ENCODE results near the gene HERC2. TPM values are rescaled to one million over a fixed set of nuclear protein-coding genes. Genes with fewer than 3 reads are reported as not detected.

The HERC2 gene
- total and polyA plus RNA-seq, 2 of the 8 experiments (the other 6 are each of a cell fraction or from before 2014, with no cell fraction given): 83.0 to 88.7 TPM

GRCh38 chr15:28118083-28118482 lies 203.9 kb downstream of the HERC2 start:
- Histone ChIP-seq H3K18ac (ENCODE audit: extremely low read depth, low read length) (no peak overlapping the region), H3K27me3 (replicated peaks in 1 of 4; ENCODE audit: control insufficient read depth in 3 of 4, extremely low read depth in 1 of 4, insufficient read depth in 3 of 4, low read length in 3 of 4) (no peaks in the 10 kb centered on the region), H2BK20ac (ENCODE audit: low read length) (no peak overlapping the region), H3K56ac (replicated peaks; ENCODE audit: insufficient read length, low read depth, low read length) (no peak overlapping the region), H3K9me3 (ENCODE audit: insufficient read depth in 2 of 2, low read depth in 1 of 2, low read length in 1 of 2) (no peaks in the 10 kb centered on the region), H2AK5ac (ENCODE audit: low read depth, low read length) (no peak overlapping the region), H3K36me3 (ENCODE audit: control insufficient read depth in 2 of 4, insufficient read depth in 4 of 4, low read length in 3 of 4) (peaks cover 18 to 39% (median 35%) of the 10 kb centered on the region in 4 experiments; a peak in 7 of 8 replicates), H3K79me1 (ENCODE audit: low read depth, low read length) (no peaks in the 10 kb centered on the region), H4K91ac (replicated peaks; ENCODE audit: insufficient read length, low read length) (no peak overlapping the region), H4K8ac (ENCODE audit: extremely low read depth, insufficient read depth, low read length) (no peak overlapping the region), H3K9ac (replicated peaks in 1 of 4; ENCODE audit: extremely low read depth in 1 of 4, low read depth in 3 of 4, low read length in 3 of 4) (no peak overlapping the region), H3K4me3 (ENCODE audit: extremely low read depth in 1 of 4, insufficient read depth in 2 of 4, low read depth in 3 of 4, low read length in 4 of 4) (no peak overlapping the region), H3K14ac (ENCODE audit: insufficient read length) (no peak overlapping the region), H2AFZ (ENCODE audit: low read length) (no peak overlapping the region), H4K20me1 (replicated peaks in 1 of 2; ENCODE audit: control insufficient read depth in 1 of 2, insufficient read depth in 2 of 2, low read length in 2 of 2) (peaks cover 0 to 9% of the 10 kb centered on the region in 2 experiments), H2BK12ac (ENCODE audit: low read depth, low read length) (no peak overlapping the region), H3K4ac (replicated peaks; ENCODE audit: insufficient read length, low read depth, low read length) (no peak overlapping the region), H3K23ac (ENCODE audit: insufficient read length) (no peak overlapping the region), H2BK5ac (ENCODE audit: low read depth, low read length) (peak overlapping the region; percentile 52; the same call in 1 of the 2 replicates), H3K23me2 (ENCODE audit: low read depth, low read length) (no peaks in the 10 kb centered on the region), H3K27ac (ENCODE audit: low read depth, low read length) (no peak overlapping the region), H3K79me2 (ENCODE audit: control insufficient read depth in 1 of 2, insufficient read depth in 2 of 2, low read length in 2 of 2) (no peaks in the 10 kb centered on the region), H4K5ac (ENCODE audit: insufficient read length, low read depth, low read length) (no peak overlapping the region), H2BK120ac (replicated peaks; ENCODE audit: low read depth, low read length) (no peak overlapping the region), H2BK15ac (ENCODE audit: low read length) (no peak overlapping the region), H3K4me1 (replicated peaks in 1 of 4; ENCODE audit: control insufficient read depth in 3 of 4, insufficient read depth in 4 of 4, low read length in 3 of 4) (no peaks in the 10 kb centered on the region), H3K4me2 (ENCODE audit: insufficient read depth in 1 of 2, low read depth in 2 of 2, low read length in 2 of 2) (no peak overlapping the region)
- CTCF ChIA-PET (ENCODE audit: partially characterized antibody): interaction anchor here (0.6 to 5.2 kb wide), 4 partner anchors 7 to 1058 kb away, joined by 3 to 52 read pairs (median 4); no protein-coding TSS in a partner anchor
- DNase-seq (ENCODE audit: low read depth in 1 of 2, low spot score in 2 of 2): no peak
- POLR2A ChIA-PET (ENCODE audit: partially characterized antibody): no interaction called here
- no peak for FAIRE-seq
- 95% methylated on average over 11 of the region's 11 CpGs; no CpG with 5 or more reads in 1 of the 2 experiments for WGBS, 2 experiments (ENCODE audit: extremely low coverage in 1 of 2, insufficient coverage in 1 of 2, insufficient read length in 1 of 2, insufficient replicate concordance in 2 of 2, low coverage in 1 of 2, low lambda C conversion rate in 2 of 2, missing lambda C conversion rate in 1 of 2)
- TF ChIP-seq CBX8 (IDR thresholded peaks at IDR 0.05; ENCODE audit: borderline replicate concordance, low read depth, low read length) (no peak), GTF2F1 (IDR thresholded peaks at IDR 0.05; ENCODE audit: borderline replicate concordance, low read depth, low read length) (no peak), POLR2AphosphoS5 (IDR thresholded peaks at IDR 0.05; ENCODE audit: low read depth, low read length) (no peak), CHD2 (IDR thresholded peaks at IDR 0.05; ENCODE audit: low read length) (no peak), TAF1 (IDR thresholded peaks at IDR 0.05; ENCODE audit: low read depth, low read length) (no peak), CREB1 (IDR thresholded peaks at IDR 0.05) (no peak), SP2 (IDR thresholded peaks at IDR 0.05; ENCODE audit: low read length) (no peak), ATF2 (IDR thresholded peaks at IDR 0.05; ENCODE audit: low read length) (no peak), SP4 (IDR thresholded peaks at IDR 0.05; ENCODE audit: low read length) (no peak), USF2 (IDR thresholded peaks at IDR 0.05; ENCODE audit: low read length) (no peak), GABPA (IDR thresholded peaks at IDR 0.05; ENCODE audit: borderline replicate concordance, insufficient read depth, low read length) (no peak), RAD21 (IDR thresholded peaks at IDR 0.05 in 1 of 2, conservative IDR thresholded peaks at IDR 0.05 in 1 of 2; ENCODE audit: low read depth in 2 of 2, low read length in 2 of 2) (no peak)
